PC-9 (cell line): ENCODE data around the gene CNTN5.

Experiments
- CTCF ChIP-seq: fragments of 200-600 bp; sonication (generic); conservative IDR thresholded peaks from 2 replicates; pipeline ENCODE4 v1.6.1; 2017; ENCODE audit warnings: mixed run types, antibody characterized with exemption, mild to moderate bottlenecking, moderate library complexity
- EZH2 ChIP-seq: fragments of 200-600 bp; sonication (generic); IDR thresholded peaks from 2 replicates; pipeline ENCODE4 v1.8.0; 2017; ENCODE audit warnings: antibody characterized with exemption, low read depth

- no peak for TF ChIP-seq CTCF
- no peak for TF ChIP-seq EZH2
These were observed 501.9 kb downstream of the CNTN5 start for GRCh38 chr11:99522467-99523173.
